IMR-90 (cell line): ENCODE measurements around the gene RABGGTA. TPM values are rescaled to one million over a fixed set of nuclear protein-coding genes. Genes with fewer than 3 reads are reported as not detected.

ENCODE experiments used
- ATAC-seq: fragments of 200-7000 bp; cut with Tn5 transposase; 2 replicates; pipeline ENCODE4 v1.9.1; 2020; ENCODE audit warnings: low read depth, mild to moderate bottlenecking, moderate library complexity
- BruUV-seq: library from RNA; stranded (reverse); fragments of 400-500 nt; replicated peaks from 2 replicates; lab custom pipeline; 2021; lab: Mats Ljungman, UMichigan
- CTCF ChIA-PET: fragments of 300-600 bp; formaldehyde crosslinking; extraction: SDS; loops from one replicate; lab custom pipeline; 2021; ENCODE audit warnings: antibody characterized with exemption; lab: Yijun Ruan, JAX
- POLR2A ChIA-PET: fragments of 300-600 bp; sonication (Branson Sonifier 250); formaldehyde crosslinking; loops from one replicate; lab custom pipeline; 2022; ENCODE audit warnings: antibody characterized with exemption; ENCODE audit not compliant: unreplicated experiment; lab: Charles Lee
- DNase-seq: peaks from one replicate; pipeline ENCODE4 v3.0.0; 2013
- H2AFZ ChIP-seq: replicated peaks from 2 replicates; pipeline ENCODE3; 2013; ENCODE audit warnings: low read length, mild to moderate bottlenecking; ENCODE audit not compliant: poor library complexity
- H2AK5ac ChIP-seq: 2 replicates; pipeline ENCODE4 v1.6.1; 2013; ENCODE audit warnings: low read depth, low read length, inconsistent platforms
- H2AK9ac ChIP-seq: replicated peaks from 2 replicates; pipeline ENCODE3; 2013; ENCODE audit warnings: mild to moderate bottlenecking, low read depth, low read length, moderate library complexity; ENCODE audit not compliant: poor library complexity
- H2BK120ac ChIP-seq: 2 replicates; pipeline ENCODE4 v1.6.1; 2013; ENCODE audit warnings: low read depth, low read length, inconsistent platforms
- H2BK15ac ChIP-seq: 3 replicates; pipeline ENCODE4 v1.6.1; 2013; ENCODE audit warnings: low read depth, low read length, inconsistent platforms
- H2BK20ac ChIP-seq: 2 replicates; pipeline ENCODE4 v1.6.1; 2013; ENCODE audit warnings: low read depth, mild to moderate bottlenecking, inconsistent platforms, low read length, moderate library complexity
- H2BK5ac ChIP-seq: 2 replicates; pipeline ENCODE4 v1.6.1; 2013; ENCODE audit warnings: mild to moderate bottlenecking, low read depth, low read length, inconsistent platforms; ENCODE audit not compliant: poor library complexity, severe bottlenecking
- H3K14ac ChIP-seq: replicated peaks from 2 replicates; pipeline ENCODE4 v1.6.1; 2013; ENCODE audit warnings: low read depth, low read length, inconsistent platforms
- H3K18ac ChIP-seq: 2 replicates; pipeline ENCODE4 v1.6.1; 2013; ENCODE audit warnings: low read depth, low read length, control low read depth
- H3K23ac ChIP-seq: 2 replicates; pipeline ENCODE4 v1.6.1; 2013; ENCODE audit warnings: low read depth, low read length, inconsistent platforms
- H3K27ac ChIP-seq: 2 replicates; pipeline ENCODE4 v1.5.1; 2013; ENCODE audit warnings: mild to moderate bottlenecking, control low read depth, low read length; ENCODE audit not compliant: insufficient read depth
- H3K27me3 ChIP-seq: 2 replicates; pipeline ENCODE4 v1.6.1; 2013; ENCODE audit warnings: low read length; ENCODE audit not compliant: control insufficient read depth, insufficient read depth
- H3K36me3 ChIP-seq: 2 replicates; pipeline ENCODE4 v1.6.1; 2013; ENCODE audit warnings: low read length, mixed read lengths; ENCODE audit not compliant: control insufficient read depth, insufficient read depth
- H3K4ac ChIP-seq: 2 replicates; pipeline ENCODE4 v1.6.1; 2013; ENCODE audit warnings: low read depth, low read length, inconsistent platforms
- H3K4me1 ChIP-seq: 2 replicates; pipeline ENCODE4 v1.6.1; 2013; ENCODE audit warnings: low read length, mixed read lengths; ENCODE audit not compliant: control insufficient read depth, insufficient read depth
- H3K4me2 ChIP-seq: 2 replicates; pipeline ENCODE4 v1.6.1; 2013; ENCODE audit warnings: low read depth, mild to moderate bottlenecking, control low read depth, low read length, moderate library complexity
- H3K4me3 ChIP-seq: 2 replicates; pipeline ENCODE4 v1.5.1; 2013; ENCODE audit warnings: low read depth, mild to moderate bottlenecking, control low read depth, low read length, moderate library complexity; ENCODE audit not compliant: insufficient read depth
- H3K56ac ChIP-seq: 2 replicates; pipeline ENCODE4 v1.6.1; 2013; ENCODE audit warnings: low read length, inconsistent platforms; ENCODE audit not compliant: insufficient read depth; ENCODE audit errors: extremely low read depth
- H3K79me1 ChIP-seq, 2 experiments: 2 replicates each; pipeline ENCODE4 v1.6.1; 2013; ENCODE audit warnings: low read length in 2 of 2, inconsistent platforms in 1 of 2, low read depth in 1 of 2
- H3K9ac ChIP-seq: 2 replicates; pipeline ENCODE4 v1.6.1; 2013; ENCODE audit warnings: low read depth, low read length, control low read depth
- H3K9me1 ChIP-seq: 2 replicates; pipeline ENCODE4 v1.6.1; 2013; ENCODE audit warnings: low read length, inconsistent platforms; ENCODE audit not compliant: insufficient read depth
- H3K9me3 ChIP-seq: 2 replicates; pipeline ENCODE4 v1.6.1; 2013; ENCODE audit warnings: low read length; ENCODE audit not compliant: control insufficient read depth, insufficient read depth
- H4K20me1 ChIP-seq: 2 replicates; pipeline ENCODE4 v1.6.1; 2013; ENCODE audit warnings: low read length, inconsistent platforms; ENCODE audit not compliant: insufficient read depth
- H4K5ac ChIP-seq: 2 replicates; pipeline ENCODE4 v1.6.1; 2013; ENCODE audit warnings: mild to moderate bottlenecking, low read depth, low read length, control low read depth
- H4K8ac ChIP-seq, 2 experiments: 2 replicates each; pipeline ENCODE4 v1.6.1; 2013; ENCODE audit warnings: low read depth in 2 of 2, low read length in 2 of 2, control low read depth in 1 of 2, inconsistent platforms in 1 of 2
- H4K91ac ChIP-seq: 2 replicates; pipeline ENCODE4 v1.6.1; 2013; ENCODE audit warnings: low read depth, low read length, inconsistent platforms; ENCODE audit not compliant: insufficient read depth
- FOS ChIP-seq: fragments of 150-350 bp; IDR thresholded peaks from 2 replicates; pipeline ENCODE4 v1.6.1; 2016; ENCODE audit warnings: low read depth, low read length
- WGBS, 2 experiments: methylation state at CpG; one replicate each; pipeline versions ENCODE4 v1.1.5 to v1.1.7; 2013; ENCODE audit warnings: missing lambda C conversion rate in 2 of 2; ENCODE audit not compliant: insufficient read length in 1 of 2; ENCODE audit errors: extremely low coverage in 2 of 2; 5-methylcytosine and 5-hydroxymethylcytosine counted together
- dilution Hi-C: fragments of 300-500 bp; cut with HindIII; formaldehyde crosslinking; loops from one replicate; pipeline ENCODE4 v1.14.3; 2018; ENCODE audit warnings: low sequenced_read_pairs; ENCODE audit not compliant: unreplicated experiment
- in situ Hi-C: fragments of 300-500 bp; cut with MboI; formaldehyde crosslinking; loops from 3 replicates; pipeline ENCODE4 v1.14.3; 2019; ENCODE audit warnings: low sequenced_read_pairs, inconsistent platforms, mixed read lengths
- intact Hi-C: fragments of 100-400 bp; cut with micrococcal nuclease; formaldehyde crosslinking; loops from 2 replicates; pipeline ENCODE4 v1.10.0; 2022
- polyA plus RNA-seq, 3 experiments: library from polyadenylated mRNA; depleted of rRNA; stranded (reverse); fragments of >200 nt; gene quantifications; 2 replicates each; pipeline ENCODE4 v1.2.3, GENCODE V29; 2012; ENCODE audit warnings: low replicate concordance in 1 of 3
- total RNA-seq: library from RNA; depleted of rRNA; stranded (reverse); fragments of >200 nt; gene quantifications from 2 replicates; pipeline ENCODE4 v1.2.3, GENCODE V29; 2012

The RABGGTA gene
- total and polyA plus RNA-seq, 2 of the 4 experiments (the other 2 are of a cell fraction), result 25.6 to 55.6 TPM

GRCh38 chr14:24255931-24256711 is 15.3 kb downstream of the RABGGTA start:
- intact Hi-C loops (loop anchor here (2.0 kb wide), 1 partner anchor 15 kb away; the partner anchor contains the start of gene RABGGTA), in situ Hi-C loops (no loop called here), dilution Hi-C loops (no loop called here)
- Histone ChIP-seq H3K36me3 (peaks cover 2% of the 10 kb centered on the region; the same call in 1 of the 2 replicates), H3K4me3 (no peak overlapping the region), H2AFZ (no peak overlapping the region), H3K79me1 (peaks cover 0 to 2% of the 10 kb centered on the region in 2 experiments; a peak in 1 of 4 replicates), H3K4me1 (peaks cover 22% of the 10 kb centered on the region), H4K5ac (no peak overlapping the region), H2BK120ac (no peak overlapping the region), H2BK15ac (no peak overlapping the region), H2BK5ac (no peak overlapping the region), H3K27me3 (no peaks in the 10 kb centered on the region), H3K9me1 (peaks cover 35% of the 10 kb centered on the region), H3K4ac (no peak overlapping the region), H2AK5ac (no peak overlapping the region), H4K91ac (no peak overlapping the region), H3K9ac (no peak overlapping the region), H3K23ac (no peak overlapping the region), H3K14ac (no peak overlapping the region), H3K9me3 (no peaks in the 10 kb centered on the region), H2AK9ac (no peak overlapping the region), H4K20me1 (no peaks in the 10 kb centered on the region), H3K27ac (no peak overlapping the region), H3K18ac (no peak overlapping the region), H3K56ac (no peak overlapping the region), H4K8ac (no peak overlapping the region), H3K4me2 (no peak overlapping the region), H2BK20ac (no peak overlapping the region)
- 100% methylated on average over 5 of the region's 12 CpGs; no CpG with 5 or more reads in 1 of the 2 experiments for WGBS, 2 experiments
- no peak for TF ChIP-seq FOS
- ChIA-PET POLR2A (no interaction called here), CTCF (no interaction called here)
- DNase-seq (no peak), ATAC-seq (no peak)
- BruUV-seq, result no TSS peak
